GM12875 (cell line): ENCODE measurements around the gene GULP1.

Experiments used
- H3K4me3 ChIP-seq: one replicate; pipeline ENCODE4 v1.5.1; 2011; ENCODE audit warnings: low read depth, low read length, control low read depth
- CTCF ChIP-seq: IDR thresholded peaks from 2 replicates; pipeline ENCODE4 v1.5.1; 2011; ENCODE audit warnings: low read depth, mild to moderate bottlenecking, control low read depth, inconsistent platforms, low read length, moderate library complexity, borderline replicate concordance; ENCODE audit not compliant: insufficient read depth

The GULP1 gene

GRCh38 chr2:188511346-188511745, 219.7 kb downstream of the GULP1 start:
- H3K4me3 ChIP-seq = no peak overlapping the region
- no peak for TF ChIP-seq CTCF

- H3K4me3 ChIP-seq = no peak overlapping the region
- TF ChIP-seq CTCF = no peak
These were observed 220.8 kb downstream of the GULP1 start for GRCh38 chr2:188512456-188512855.

GRCh38 chr2:188515918-188516317, 224.2 kb downstream of the GULP1 start:
- H3K4me3 ChIP-seq = no peak overlapping the region
- TF ChIP-seq CTCF = no peak

GRCh38 chr2:188517549-188518215, 226.0 kb downstream of the GULP1 start:
- no peak for TF ChIP-seq CTCF
- no peak overlapping the region for H3K4me3 ChIP-seq

- H3K4me3 ChIP-seq = no peak overlapping the region
- no peak for TF ChIP-seq CTCF
These were observed 226.7 kb downstream of the GULP1 start for GRCh38 chr2:188518381-188518780.

- no peak for TF ChIP-seq CTCF
- H3K4me3 ChIP-seq = no peak overlapping the region
These were observed 227.5 kb downstream of the GULP1 start for GRCh38 chr2:188519136-188519535.

GRCh38 chr2:188522517-188522916, 230.8 kb downstream of the GULP1 start:
- no peak overlapping the region for H3K4me3 ChIP-seq
- no peak for TF ChIP-seq CTCF
